Thyroid gland (tissue), 4 donors: ENCODE measurements around the gene GRIK4. TPM values are rescaled to one million over a fixed set of nuclear protein-coding genes. Genes with fewer than 3 reads are reported as not detected.

Experiments
- DNase-seq, 2 donors: peaks; one replicate each; pipeline ENCODE4 v3.0.0-alpha.2; 2019
- H3K27ac ChIP-seq, 3 donors: fragments of 200-600 bp; sonication (generic); 1 replicate in 2 of 3; 2 replicates in 1 of 3; pipeline ENCODE4 v1.5.1; 2016 to 2019; ENCODE audit warnings: mild to moderate bottlenecking in 1 of 3, moderate library complexity in 1 of 3
- H3K27me3 ChIP-seq: fragments of 200-600 bp; sonication (generic); one replicate; pipeline ENCODE4 v1.5.1; 2019
- H3K36me3 ChIP-seq, 2 donors: fragments of 200-600 bp; sonication (generic); one replicate each; pipeline ENCODE4 v1.5.1; 2016 to 2019
- H3K4me1 ChIP-seq, 2 donors: fragments of 200-600 bp; sonication (generic); one replicate each; pipeline ENCODE4 v1.5.1; 2017 to 2019
- H3K4me3 ChIP-seq, 3 donors: fragments of 200-600 bp; sonication (generic); replicated peaks in 1 of 3; 1 replicate in 2 of 3; 2 replicates in 1 of 3; pipeline ENCODE4 v1.5.1; 2016; ENCODE audit warnings: mild to moderate bottlenecking in 1 of 3
- H3K9me3 ChIP-seq: fragments of 200-600 bp; sonication (generic); one replicate; pipeline ENCODE4 v1.5.1; 2017
- POLR2A ChIP-seq, 2 donors: fragments of 450-650 bp; IDR thresholded peaks; one replicate each; pipeline ENCODE4 v1.6.1; 2017; ENCODE audit warnings: antibody characterized with exemption in 2 of 2, mild to moderate bottlenecking in 2 of 2, moderate library complexity in 1 of 2
- WGBS, 2 donors: methylation state at CpG; one replicate each; pipeline ENCODE4 v1.1.5; 2017; 5-methylcytosine and 5-hydroxymethylcytosine counted together
- intact Hi-C: fragments of 100-400 bp; cut with DNase I; formaldehyde crosslinking; loops from one replicate; pipeline ENCODE4 v1.15.1; 2023
- total RNA-seq, 4 donors: library from RNA; depleted of rRNA; stranded (reverse); fragments of >200 nt; gene quantifications; one replicate each; pipeline ENCODE4 v1.2.3, GENCODE V29; 2016
- TF ChIP-seq, protein P1 (sequence below), 6 experiments: fragments of 200-600 bp in 3 of 6; fragments of 450-650 bp in 3 of 6; sonication (generic) in 3 of 6; IDR thresholded peaks; one replicate each; pipeline ENCODE4 v1.5.1; 2016 to 2019; ENCODE audit warnings: antibody characterized with exemption in 6 of 6, mild to moderate bottlenecking in 2 of 6, inconsistent platforms in 1 of 6, moderate library complexity in 1 of 6

The GRIK4 gene
- total RNA-seq, 4 donors from 2014 or later = 0.54 to 3.7 (median 0.99) TPM

DNA sequence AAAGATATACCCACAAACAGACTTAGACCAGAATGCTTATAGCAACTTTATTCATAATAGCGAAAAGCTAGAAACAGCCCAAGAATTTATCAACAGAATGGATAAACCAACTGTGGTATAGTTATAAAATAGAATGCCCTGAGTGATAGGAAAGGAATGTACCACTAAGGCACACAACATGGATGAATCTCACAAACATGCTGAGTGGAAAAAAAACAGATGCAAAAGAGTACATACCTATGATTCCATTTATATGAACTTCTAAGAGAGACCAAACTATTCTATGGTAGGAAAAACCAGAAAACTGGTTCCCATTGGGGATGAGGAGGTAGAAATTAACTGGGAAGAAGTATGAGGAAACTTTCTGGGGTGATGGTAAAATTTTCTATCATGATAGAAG is 40.4 kb upstream of the GRIK4 start:
- Histone ChIP-seq H3K4me3 (no peak overlapping the region), H3K9me3 (no peaks in the 10 kb centered on the region), H3K27ac (no peak overlapping the region), H3K4me1 (no peaks in the 10 kb centered on the region), H3K36me3 (peaks cover 35 to 43% of the 10 kb centered on the region in 2 donors), H3K27me3 (no peaks in the 10 kb centered on the region)
- WGBS, 2 donors = 98 to 100% methylated on average over 1 of the region's 1 CpG
- intact Hi-C loops = no loop called here
- TF ChIP-seq POLR2A (IDR thresholded peaks at IDR 0.05) = no peak
- TF ChIP-seq, protein P1, sequence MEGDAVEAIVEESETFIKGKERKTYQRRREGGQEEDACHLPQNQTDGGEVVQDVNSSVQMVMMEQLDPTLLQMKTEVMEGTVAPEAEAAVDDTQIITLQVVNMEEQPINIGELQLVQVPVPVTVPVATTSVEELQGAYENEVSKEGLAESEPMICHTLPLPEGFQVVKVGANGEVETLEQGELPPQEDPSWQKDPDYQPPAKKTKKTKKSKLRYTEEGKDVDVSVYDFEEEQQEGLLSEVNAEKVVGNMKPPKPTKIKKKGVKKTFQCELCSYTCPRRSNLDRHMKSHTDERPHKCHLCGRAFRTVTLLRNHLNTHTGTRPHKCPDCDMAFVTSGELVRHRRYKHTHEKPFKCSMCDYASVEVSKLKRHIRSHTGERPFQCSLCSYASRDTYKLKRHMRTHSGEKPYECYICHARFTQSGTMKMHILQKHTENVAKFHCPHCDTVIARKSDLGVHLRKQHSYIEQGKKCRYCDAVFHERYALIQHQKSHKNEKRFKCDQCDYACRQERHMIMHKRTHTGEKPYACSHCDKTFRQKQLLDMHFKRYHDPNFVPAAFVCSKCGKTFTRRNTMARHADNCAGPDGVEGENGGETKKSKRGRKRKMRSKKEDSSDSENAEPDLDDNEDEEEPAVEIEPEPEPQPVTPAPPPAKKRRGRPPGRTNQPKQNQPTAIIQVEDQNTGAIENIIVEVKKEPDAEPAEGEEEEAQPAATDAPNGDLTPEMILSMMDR (IDR thresholded peaks at IDR 0.05) = no peak
- no peak for DNase-seq

DNA sequence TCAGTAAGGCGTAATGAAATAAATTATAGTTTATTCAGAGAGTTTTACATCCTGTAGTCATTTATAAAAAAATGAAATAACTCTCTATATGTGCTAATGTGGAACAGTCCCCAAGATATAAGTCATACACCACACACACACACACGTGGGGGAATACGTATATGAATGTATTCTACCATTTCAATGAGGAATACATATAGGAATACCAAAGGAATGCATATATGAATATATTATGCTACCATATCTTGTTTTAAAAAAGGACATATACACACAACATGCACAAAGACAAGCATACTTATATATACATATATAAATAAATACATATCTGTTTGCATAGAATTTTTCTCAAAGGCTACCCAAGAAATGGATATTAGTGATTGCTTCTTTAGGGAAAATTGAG is 39.6 kb upstream of the GRIK4 start:
- Histone ChIP-seq H3K36me3 (peaks cover 35 to 44% of the 10 kb centered on the region in 2 donors), H3K27me3 (no peaks in the 10 kb centered on the region), H3K27ac (no peak overlapping the region), H3K4me3 (no peak overlapping the region), H3K9me3 (no peaks in the 10 kb centered on the region), H3K4me1 (no peaks in the 10 kb centered on the region)
- intact Hi-C loops = no loop called here
- TF ChIP-seq, protein P1 (IDR thresholded peaks at IDR 0.05) = no peak
- TF ChIP-seq POLR2A (IDR thresholded peaks at IDR 0.05) = no peak
- DNase-seq = no peak
- 95 to 96% methylated on average over 3 of the region's 3 CpGs for WGBS, 2 donors

DNA sequence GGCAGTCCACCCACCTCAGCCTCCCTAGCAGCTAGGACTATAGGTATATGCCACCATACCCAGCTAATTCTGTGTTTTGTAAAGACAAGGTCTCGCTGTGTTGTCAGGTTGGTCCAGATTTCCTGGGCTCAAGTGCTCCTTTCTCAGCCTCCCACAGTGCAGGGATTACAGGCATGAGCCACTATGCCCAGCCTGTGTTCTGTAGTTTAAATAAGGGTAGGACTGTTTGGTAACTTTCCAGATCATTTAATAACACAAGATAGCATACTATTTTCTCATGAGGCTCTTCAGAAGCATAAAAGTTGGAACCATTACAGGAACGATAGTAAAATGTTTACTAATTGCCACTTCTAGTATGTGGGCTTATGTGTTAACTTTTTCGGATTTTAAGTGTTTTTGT is 38.0 kb upstream of the GRIK4 start:
- TF ChIP-seq POLR2A (IDR thresholded peaks at IDR 0.05) = no peak
- TF ChIP-seq, protein P1 (IDR thresholded peaks at IDR 0.05) = no peak
- 89 to 91% methylated on average over 3 of the region's 3 CpGs for WGBS, 2 donors
- Histone ChIP-seq H3K27ac (no peak overlapping the region), H3K27me3 (no peaks in the 10 kb centered on the region), H3K4me1 (no peaks in the 10 kb centered on the region), H3K36me3 (peaks cover 38 to 46% of the 10 kb centered on the region in 2 donors), H3K9me3 (no peaks in the 10 kb centered on the region), H3K4me3 (no peak overlapping the region)
- no peak for DNase-seq
- intact Hi-C loops = no loop called here

DNA sequence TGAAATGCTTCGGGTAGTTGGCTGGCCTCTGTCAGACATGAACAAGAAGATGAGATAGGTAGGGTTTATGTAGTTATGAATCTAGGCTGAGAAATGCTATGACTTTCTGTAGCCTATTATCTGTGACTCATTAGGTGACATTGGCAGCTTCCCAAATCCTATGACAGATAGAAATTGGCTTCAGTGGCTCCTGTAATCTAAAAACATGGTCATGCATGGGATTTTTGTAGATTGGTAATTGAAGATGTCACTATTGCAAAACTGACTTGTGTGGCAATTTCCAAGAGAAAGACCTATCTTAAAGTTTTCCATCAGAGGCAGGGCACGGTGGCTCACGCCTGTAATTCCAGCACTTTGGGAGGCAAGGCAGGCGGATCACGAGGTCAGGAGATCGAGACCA is 29.4 kb upstream of the GRIK4 start:
- no peak for DNase-seq
- Histone ChIP-seq H3K4me3 (no peak overlapping the region), H3K4me1 (no peaks in the 10 kb centered on the region), H3K27ac (no peak overlapping the region), H3K27me3 (no peaks in the 10 kb centered on the region), H3K9me3 (no peaks in the 10 kb centered on the region), H3K36me3 (peaks cover 54 to 76% of the 10 kb centered on the region in 2 donors)
- WGBS, 2 donors = 88 to 94% methylated on average over 6 of the region's 6 CpGs
- intact Hi-C loops = no loop called here
- TF ChIP-seq POLR2A (IDR thresholded peaks at IDR 0.05) = no peak
- TF ChIP-seq, protein P1 (IDR thresholded peaks at IDR 0.05) = no peak

DNA sequence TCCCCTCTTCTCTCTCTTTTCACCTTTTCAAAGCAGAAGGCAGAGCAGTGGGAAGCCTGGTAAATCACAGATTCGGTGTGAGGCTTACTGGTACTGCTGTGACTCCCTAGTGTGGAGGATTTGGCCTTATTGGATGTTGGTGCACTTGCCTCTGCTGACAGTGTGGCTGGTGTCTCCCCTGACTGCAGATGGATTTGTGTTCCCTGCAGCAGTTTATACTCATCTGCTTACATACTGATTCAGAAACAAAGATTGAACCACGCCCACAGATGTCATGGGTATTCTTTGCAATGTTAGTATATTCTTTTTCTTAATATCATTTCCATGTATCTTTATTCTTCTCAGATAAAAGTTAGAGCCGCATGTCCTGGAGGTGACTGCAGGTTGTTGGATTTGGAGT is 26.8 kb upstream of the GRIK4 start:
- Histone ChIP-seq H3K27ac (no peak overlapping the region), H3K9me3 (no peaks in the 10 kb centered on the region), H3K4me1 (no peaks in the 10 kb centered on the region), H3K27me3 (no peaks in the 10 kb centered on the region), H3K36me3 (peaks cover 41 to 56% of the 10 kb centered on the region in 2 donors), H3K4me3 (no peak overlapping the region)
- no peak for DNase-seq
- WGBS, 2 donors = 74 to 85% methylated on average over 3 of the region's 3 CpGs
- TF ChIP-seq POLR2A (IDR thresholded peaks at IDR 0.05) = no peak
- TF ChIP-seq, protein P1 (IDR thresholded peaks at IDR 0.05) = no peak
- intact Hi-C loops = no loop called here
